Neural progenitor cell (in vitro differentiated cells): ENCODE measurements around the gene TSPEAR.

Experiments used
- CTCF ChIP-seq: fragments of 200-600 bp; sonication (generic); IDR thresholded peaks from 2 replicates; pipeline ENCODE4 v1.5.1; 2017; ENCODE audit warnings: antibody characterized with exemption, mild to moderate bottlenecking
- EZH2 ChIP-seq: fragments of 200-600 bp; sonication (generic); IDR thresholded peaks from 2 replicates; pipeline ENCODE4 v1.6.1; 2017; ENCODE audit warnings: antibody characterized with exemption, mild to moderate bottlenecking, moderate library complexity
- EZH2phosphoT487 ChIP-seq: fragments of 200-600 bp; sonication (generic); IDR thresholded peaks from 2 replicates; pipeline ENCODE4 v1.6.1; 2017; ENCODE audit warnings: antibody characterized with exemption

- no peak for TF ChIP-seq CTCF
- TF ChIP-seq EZH2phosphoT487 = no peak
- TF ChIP-seq EZH2 = no peak
Observed at GRCh38 chr21:44757731-44758130, 46.4 kb upstream of the TSPEAR start.
